Thyroid gland (tissue), 4 donors: ENCODE measurements around the gene CANX. TPM values are rescaled to one million over a fixed set of nuclear protein-coding genes. Genes with fewer than 3 reads are reported as not detected.

Experiments used
- DNase-seq, 2 donors: peaks; one replicate each; pipeline ENCODE4 v3.0.0-alpha.2; 2019
- H3K27ac ChIP-seq, 3 donors: fragments of 200-600 bp; sonication (generic); 1 replicate in 2 of 3; 2 replicates in 1 of 3; pipeline ENCODE4 v1.5.1; 2016 to 2019; ENCODE audit warnings: mild to moderate bottlenecking in 1 of 3, moderate library complexity in 1 of 3
- H3K27me3 ChIP-seq: fragments of 200-600 bp; sonication (generic); one replicate; pipeline ENCODE4 v1.5.1; 2019
- H3K36me3 ChIP-seq, 2 donors: fragments of 200-600 bp; sonication (generic); one replicate each; pipeline ENCODE4 v1.5.1; 2016 to 2019
- H3K4me1 ChIP-seq, 2 donors: fragments of 200-600 bp; sonication (generic); one replicate each; pipeline ENCODE4 v1.5.1; 2017 to 2019
- H3K4me3 ChIP-seq, 3 donors: fragments of 200-600 bp; sonication (generic); replicated peaks in 1 of 3; 1 replicate in 2 of 3; 2 replicates in 1 of 3; pipeline ENCODE4 v1.5.1; 2016; ENCODE audit warnings: mild to moderate bottlenecking in 1 of 3
- H3K9me3 ChIP-seq: fragments of 200-600 bp; sonication (generic); one replicate; pipeline ENCODE4 v1.5.1; 2017
- CTCF ChIP-seq, 6 experiments: fragments of 200-600 bp in 3 of 6; fragments of 450-650 bp in 3 of 6; sonication (generic) in 3 of 6; IDR thresholded peaks; one replicate each; pipeline ENCODE4 v1.5.1; 2016 to 2019; ENCODE audit warnings: antibody characterized with exemption in 6 of 6, mild to moderate bottlenecking in 2 of 6, inconsistent platforms in 1 of 6, moderate library complexity in 1 of 6
- POLR2A ChIP-seq, 2 donors: fragments of 450-650 bp; IDR thresholded peaks; one replicate each; pipeline ENCODE4 v1.6.1; 2017; ENCODE audit warnings: antibody characterized with exemption in 2 of 2, mild to moderate bottlenecking in 2 of 2, moderate library complexity in 1 of 2
- WGBS, 2 donors: methylation state at CpG; one replicate each; pipeline ENCODE4 v1.1.5; 2017; 5-methylcytosine and 5-hydroxymethylcytosine counted together
- intact Hi-C: fragments of 100-400 bp; cut with DNase I; formaldehyde crosslinking; loops from one replicate; pipeline ENCODE4 v1.15.1; 2023
- total RNA-seq, 4 donors: library from RNA; depleted of rRNA; stranded (reverse); fragments of >200 nt; gene quantifications; one replicate each; pipeline ENCODE4 v1.2.3, GENCODE V29; 2016

The CANX gene
- total RNA-seq, 4 donors from 2014 or later = 561 to 949 (median 856) TPM

- peaks cover 20 to 21% of the 10 kb centered on the region in 2 donors for H3K4me1 ChIP-seq
- H3K27ac ChIP-seq = no peak overlapping the region
- WGBS, 2 donors = 85 to 86% methylated on average over 3 of the region's 3 CpGs
- intact Hi-C loops = no loop called here
- H3K4me3 ChIP-seq = no peak overlapping the region
- H3K27me3 ChIP-seq = no peaks in the 10 kb centered on the region
- H3K36me3 ChIP-seq = peaks cover 36 to 46% of the 10 kb centered on the region in 2 donors
- no peaks in the 10 kb centered on the region for H3K9me3 ChIP-seq
- no peak for DNase-seq
- no peak for TF ChIP-seq POLR2A (IDR thresholded peaks at IDR 0.05)
- no peak for TF ChIP-seq CTCF (IDR thresholded peaks at IDR 0.05)
These were observed 31.6 kb downstream of the CANX start for GRCh38 chr5:179730356-179730755.

GRCh38 chr5:179730852-179731251 is 32.1 kb downstream of the CANX start:
- TF ChIP-seq POLR2A (IDR thresholded peaks at IDR 0.05) = no peak
- TF ChIP-seq CTCF (IDR thresholded peaks at IDR 0.05) = no peak
- no peak overlapping the region for H3K27ac ChIP-seq
- DNase-seq = no peak
- intact Hi-C loops = no loop called here
- 89 to 94% methylated on average over 3 of the region's 3 CpGs for WGBS, 2 donors
- H3K9me3 ChIP-seq = no peaks in the 10 kb centered on the region
- peaks cover 25 to 26% of the 10 kb centered on the region in 2 donors for H3K4me1 ChIP-seq
- H3K4me3 ChIP-seq = no peak overlapping the region
- no peaks in the 10 kb centered on the region for H3K27me3 ChIP-seq
- peaks cover 31 to 41% of the 10 kb centered on the region in 2 donors for H3K36me3 ChIP-seq

- intact Hi-C loops = no loop called here
- Histone ChIP-seq H3K36me3 (peaks cover 21 to 31% of the 10 kb centered on the region in 2 donors), H3K27me3 (no peaks in the 10 kb centered on the region), H3K27ac (peak overlapping the region; percentile 13 to 62 (median 39)), H3K9me3 (no peaks in the 10 kb centered on the region), H3K4me3 (peak overlapping the region in 1 of 3 donors; percentile 75), H3K4me1 (peaks cover 35% of the 10 kb centered on the region in 2 donors)
- 67 to 71% methylated on average over 24 of the region's 24 CpGs for WGBS, 2 donors
- no peak for TF ChIP-seq POLR2A (IDR thresholded peaks at IDR 0.05)
- TF ChIP-seq CTCF (IDR thresholded peaks at IDR 0.05) = no peak
- DNase-seq = peak in 1 of 2 donors; percentile 15
These were observed 33.1 kb downstream of the CANX start for GRCh38 chr5:179731791-179732411.

GRCh38 chr5:179732412-179732917 is 33.7 kb downstream of the CANX start, which contains the start of gene MAML1:
TSS of gene MAML1 (plus strand) at chr5:179732822. CDS start at chr5:179733113, 291 bp downstream.
- WGBS, 2 donors = 0 to 1% methylated on average over 14 to 28 of the region's 41 CpGs
- Histone ChIP-seq H3K36me3 (peaks cover 15 to 25% of the 10 kb centered on the region in 2 donors), H3K4me1 (peaks cover 41% of the 10 kb centered on the region in 2 donors), H3K9me3 (no peaks in the 10 kb centered on the region), H3K27me3 (no peaks in the 10 kb centered on the region), H3K27ac (peak within 1 kb of the TSS; percentile 72 to 95 (median 87)), H3K4me3 (peak within 1 kb of the TSS; percentile 58 to 75 (median 71))
- TF ChIP-seq POLR2A (IDR thresholded peaks at IDR 0.05) (peak in 1 of 2 donors; percentile 94), CTCF (IDR thresholded peaks at IDR 0.05) (no peak)
- intact Hi-C loops = no loop called here
- DNase-seq = peak; percentile 100
